Stimulated activated CD8-positive, alpha-beta memory T cell treated with anti-CD3 and anti-CD28 coated beads, Interleukin-15, amount 100 ng/mL, for 24 hours (primary cell): ENCODE results near the gene EDARADD.
"Not testable (repeated sequence)": the region's sequence is repeated elsewhere in the genome, so short reads cannot be mapped to it uniquely, and the experiment has no call there.

Source experiments
- DNase-seq: peaks from one replicate; pipeline ENCODE4 v3.0.0-alpha.2; 2020; ENCODE audit warnings: low read depth

The EDARADD gene

GRCh38 chr1:236438614-236439013 lies 44.5 kb downstream of the EDARADD start:
- DNase-seq = no peak

DNA sequence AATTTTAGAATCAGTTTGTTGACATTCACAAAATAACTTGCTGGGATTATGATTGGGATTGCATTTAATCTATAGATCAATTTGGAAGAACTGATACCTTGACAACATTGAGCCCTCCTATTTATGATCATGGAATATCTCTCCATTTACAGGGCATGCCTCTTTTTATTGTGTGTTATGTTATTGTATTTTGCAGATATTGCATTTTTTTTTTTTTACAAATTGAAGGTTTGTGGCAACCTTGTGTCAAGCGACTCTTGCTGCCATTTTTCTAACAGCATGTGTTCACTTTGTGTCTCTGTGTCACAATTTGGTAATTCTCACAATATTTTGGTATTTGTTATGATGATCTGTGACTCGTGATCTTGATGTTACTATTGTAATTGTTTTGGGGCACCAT lies 46.3 kb downstream of the EDARADD start:
- DNase-seq = no peak

DNA sequence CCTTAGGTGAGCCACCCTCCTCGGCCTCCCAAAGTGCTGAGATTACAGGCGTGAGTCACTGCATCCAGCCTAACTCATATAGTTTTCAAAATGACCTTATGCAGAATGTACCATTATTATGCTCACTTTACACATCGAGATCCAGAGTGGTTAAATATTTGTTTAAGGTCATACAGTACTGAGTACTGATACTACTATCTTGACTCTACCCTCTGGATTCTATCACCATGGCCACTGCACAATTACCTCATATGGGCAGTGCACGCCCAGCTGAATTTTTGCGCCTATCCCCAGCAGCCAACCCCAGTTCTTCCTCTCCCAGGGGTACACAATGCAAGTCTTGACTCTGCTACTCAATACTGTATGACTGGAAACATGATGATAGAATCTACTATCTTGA lies 56.7 kb downstream of the EDARADD start:
- DNase-seq = no peak

DNA sequence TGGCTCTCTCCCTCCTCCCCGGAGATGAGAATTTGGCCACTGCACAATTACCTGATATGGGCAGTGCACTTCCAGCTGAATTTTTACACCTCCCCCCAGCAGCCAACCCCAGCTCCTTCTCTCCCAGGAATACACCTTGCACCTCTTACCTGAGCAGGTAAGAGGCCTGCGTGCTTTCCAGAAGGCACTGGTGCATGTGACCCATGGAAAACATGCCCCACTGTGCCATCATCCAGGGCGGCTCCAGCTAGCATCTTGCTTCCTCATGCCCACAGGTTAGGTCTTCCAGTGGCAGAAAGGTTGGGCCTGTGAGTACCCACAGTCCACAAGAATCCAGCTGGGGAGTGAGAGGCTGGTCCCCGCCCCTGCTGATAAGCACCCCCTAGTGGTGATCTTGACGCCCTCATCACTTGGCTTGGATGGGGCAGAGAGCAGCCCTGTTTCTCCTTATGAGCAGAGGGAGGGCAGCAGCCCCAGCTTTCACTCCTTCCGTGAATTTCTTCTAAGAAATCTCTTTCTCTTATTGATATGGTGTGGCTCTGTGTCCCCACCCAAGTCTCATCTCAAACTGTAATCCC lies 57.8 kb downstream of the EDARADD start:
- DNase-seq = no peak

DNA sequence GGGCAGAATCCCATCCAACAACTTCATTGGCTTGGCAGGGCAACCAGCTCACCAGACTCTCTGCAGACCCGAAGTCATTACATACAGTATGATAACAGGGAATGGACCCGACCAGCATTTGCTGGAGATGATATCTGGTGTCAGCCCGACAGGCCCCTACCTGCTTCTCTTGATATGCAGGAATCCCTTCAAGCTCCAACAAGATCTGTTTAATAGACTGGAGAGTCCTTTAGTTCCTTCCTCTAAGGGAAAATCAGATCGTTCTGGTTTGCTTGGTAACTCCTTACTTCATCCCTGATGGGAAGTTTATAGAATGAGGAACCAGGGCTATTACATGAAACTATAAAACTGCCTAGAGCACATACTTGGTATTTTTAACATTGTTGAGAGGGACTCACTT lies 61.2 kb downstream of the EDARADD start:
- DNase-seq = no peak

GRCh38 chr1:236457775-236458174 lies 63.7 kb downstream of the EDARADD start:
- no peak for DNase-seq

DNA sequence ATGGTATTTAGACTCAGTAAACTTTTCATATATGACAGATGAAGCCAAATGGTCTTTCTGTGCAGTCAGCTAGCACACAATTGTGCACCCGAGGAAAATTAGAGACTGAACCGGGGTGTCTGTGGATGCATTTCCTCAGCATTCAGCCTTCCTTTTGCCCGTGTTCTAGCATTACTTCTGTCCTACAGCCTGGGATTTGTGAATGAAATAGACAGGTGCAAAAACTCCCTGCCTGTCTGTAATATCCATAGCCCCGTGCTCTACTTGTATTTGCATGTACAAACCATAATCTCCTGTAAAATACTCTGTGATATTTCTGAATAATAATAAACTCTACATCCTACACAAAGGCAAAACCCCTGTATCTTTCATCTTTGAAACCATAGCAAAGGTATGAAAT lies 64.9 kb downstream of the EDARADD start:
- no peak for DNase-seq

DNA sequence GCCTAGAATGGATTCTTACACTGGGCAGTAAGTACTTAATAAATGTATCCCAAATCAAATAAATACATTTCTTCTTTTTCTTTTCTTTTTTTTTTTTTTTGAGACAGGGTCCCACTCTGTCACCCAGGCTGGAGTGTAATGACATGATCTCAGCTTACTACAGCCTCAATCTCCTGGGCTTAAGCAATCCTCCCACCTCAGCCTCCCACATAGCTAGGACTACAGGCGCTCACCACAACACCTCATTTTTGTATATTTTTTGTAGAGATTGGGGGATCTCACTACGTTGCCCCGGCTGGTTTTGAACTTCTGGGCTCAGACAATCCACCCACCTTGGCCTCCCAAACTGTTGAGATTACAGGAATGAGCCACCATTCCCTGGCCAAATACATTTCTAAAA lies 66.0 kb downstream of the EDARADD start:
- DNase-seq = no peak

- DNase-seq = not testable (repeated sequence)
These were observed 70.1 kb downstream of the EDARADD start for GRCh38 chr1:236464197-236464596.

DNA sequence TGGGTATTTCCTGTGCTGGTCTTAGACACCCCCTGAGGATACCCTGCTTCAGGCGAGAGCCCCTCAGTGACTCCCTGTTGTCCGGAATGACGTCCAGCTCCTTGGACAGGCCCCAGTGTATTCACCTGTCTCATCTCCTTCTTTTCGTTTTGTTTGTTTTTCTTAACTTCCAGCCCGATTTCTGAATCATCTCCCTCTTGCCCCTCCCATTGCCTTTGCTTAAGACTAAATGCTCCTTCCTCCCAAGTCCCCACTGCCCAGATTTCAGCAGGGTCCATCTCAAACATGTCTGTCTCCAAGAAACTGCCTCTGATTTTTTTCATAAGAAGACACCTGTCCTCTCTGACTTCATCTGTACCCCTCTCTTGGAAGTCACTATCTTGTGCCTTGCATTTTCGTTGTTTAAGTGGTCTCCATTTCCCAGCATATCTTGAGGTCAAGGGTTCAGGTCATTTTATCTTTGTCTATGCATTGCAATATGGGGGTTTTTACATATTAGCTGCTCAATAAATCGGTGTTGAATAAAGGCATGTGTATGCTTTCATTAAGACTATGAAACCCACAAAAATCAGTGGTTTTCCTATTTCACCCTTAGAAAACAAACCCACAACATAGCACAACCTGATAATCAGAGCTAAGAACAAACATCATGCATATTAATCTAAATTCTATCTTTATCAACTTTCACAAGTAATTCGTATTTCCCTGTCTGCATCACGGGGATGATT lies 71.3 kb downstream of the EDARADD start:
- DNase-seq = no peak

GRCh38 chr1:236465959-236466303 lies 71.8 kb downstream of the EDARADD start:
- no peak for DNase-seq

DNA sequence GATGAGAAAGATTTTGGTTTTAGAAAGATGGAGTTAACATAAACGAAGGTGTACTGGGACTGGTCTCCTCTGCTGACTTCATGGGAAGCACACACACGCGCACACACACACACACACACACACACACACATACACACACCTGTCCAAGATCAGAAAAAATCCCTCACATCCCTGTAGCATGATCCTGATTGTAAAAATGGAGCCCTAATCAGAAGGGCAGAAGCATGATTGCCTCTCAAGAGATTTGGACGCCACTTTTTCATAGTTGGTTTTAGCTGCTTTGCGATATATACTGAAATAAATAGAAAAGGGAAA lies 73.2 kb downstream of the EDARADD start:
- DNase-seq = no peak

DNA sequence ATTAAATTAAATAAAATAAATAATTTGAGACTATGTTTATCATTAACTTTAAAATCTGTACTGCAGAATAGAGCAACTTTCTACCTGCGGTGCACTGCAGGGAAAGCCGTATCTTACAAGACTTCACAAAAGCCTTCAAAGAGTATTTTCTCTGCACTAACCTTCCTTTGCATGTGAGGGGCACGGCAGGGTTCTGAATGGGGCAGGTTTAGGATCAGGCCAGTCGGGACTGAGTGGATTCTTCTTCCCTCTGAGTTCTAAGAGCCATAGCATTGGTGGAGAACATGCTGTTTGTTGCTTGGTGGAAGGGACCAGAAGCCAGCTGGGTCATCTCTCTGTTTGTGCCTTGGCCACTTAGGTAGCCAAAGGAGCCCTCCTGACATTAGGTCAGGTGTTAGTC lies 74.5 kb downstream of the EDARADD start:
- DNase-seq = no peak

- no peak for DNase-seq
These were observed 75.4 kb downstream of the EDARADD start for GRCh38 chr1:236469466-236469865.

GRCh38 chr1:236471096-236471495 lies 77.0 kb downstream of the EDARADD start:
- no peak for DNase-seq

- DNase-seq = no peak
These were observed 77.6 kb downstream of the EDARADD start for GRCh38 chr1:236471653-236472052.

DNA sequence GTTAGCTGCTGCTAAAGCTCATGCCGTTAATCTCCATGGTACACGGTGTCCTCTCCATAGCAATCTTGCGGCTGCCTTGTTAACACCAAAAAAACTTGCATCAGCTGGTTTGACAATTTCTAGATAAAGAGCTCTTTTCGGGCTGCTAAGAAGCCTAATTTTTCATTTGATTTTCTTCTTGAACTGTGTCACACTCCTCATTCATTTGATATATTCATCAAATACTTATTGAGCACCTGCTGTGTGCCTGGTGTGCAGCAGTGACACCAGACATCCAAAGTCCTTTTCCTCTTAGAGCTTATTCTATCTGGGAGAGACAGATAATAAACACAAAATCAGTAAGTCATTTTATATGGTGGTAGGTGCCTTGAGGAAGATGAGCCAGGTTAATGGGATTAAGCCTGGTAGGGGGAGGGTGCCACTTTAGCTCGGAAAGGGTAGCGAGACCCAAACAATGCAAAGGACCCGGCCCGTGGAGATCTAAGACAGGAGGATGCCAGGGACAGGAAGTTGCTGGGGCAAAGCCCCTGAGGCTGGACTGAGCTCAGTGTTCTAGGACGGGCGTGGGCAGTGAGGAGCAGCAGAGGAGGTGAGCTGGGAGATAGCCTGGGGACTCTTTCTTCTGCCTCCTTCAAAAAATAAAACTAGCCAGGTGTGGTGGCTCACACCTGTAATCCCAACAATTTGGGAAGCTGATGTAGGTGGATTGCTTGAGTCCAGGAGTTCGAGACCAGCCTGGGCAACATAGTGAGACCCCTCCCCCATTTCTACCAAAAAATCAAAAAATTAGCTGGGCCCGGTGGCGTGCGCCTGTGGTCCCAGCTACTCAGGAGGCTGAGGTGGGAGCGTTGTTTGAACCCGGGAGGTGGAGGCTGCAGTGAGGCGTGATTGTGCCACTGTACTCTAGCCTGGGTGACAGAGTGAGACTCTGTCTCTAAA lies 79.0 kb downstream of the EDARADD start:
- DNase-seq = no peak

- no peak for DNase-seq
These were observed 81.9 kb downstream of the EDARADD start for GRCh38 chr1:236476019-236476418.

DNA sequence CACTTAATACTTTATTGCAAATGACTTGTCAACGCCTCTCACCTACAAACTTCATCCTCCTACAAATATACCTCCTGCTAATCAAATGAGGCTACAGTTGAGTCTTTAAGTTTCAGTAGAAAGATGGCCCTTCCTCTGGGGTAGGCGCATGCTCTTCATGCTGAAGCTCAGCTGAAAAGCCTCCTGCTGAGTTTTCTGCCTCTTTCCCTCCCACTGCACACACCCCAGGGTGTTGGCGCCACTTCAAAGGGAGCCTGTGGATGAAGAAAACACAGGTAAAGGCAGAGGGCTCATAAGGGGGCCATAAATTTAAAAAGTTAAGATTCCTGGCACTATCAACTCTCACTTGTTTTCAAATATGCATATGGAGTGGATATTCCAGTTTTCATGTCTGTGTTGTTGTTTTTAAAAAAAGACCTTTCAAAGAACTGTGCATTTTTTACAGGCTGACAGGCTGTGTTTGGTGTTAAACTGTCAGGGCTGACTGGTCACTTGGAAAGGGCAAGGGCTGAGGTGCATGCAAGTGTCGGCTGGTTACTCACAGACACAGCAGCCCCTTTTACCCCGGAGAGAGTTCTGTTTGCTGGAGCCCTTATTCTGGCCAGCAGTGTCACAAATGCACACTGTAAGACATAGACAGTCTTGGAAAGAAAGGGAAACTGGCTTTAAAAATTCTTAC lies 86.8 kb downstream of the EDARADD start:
- DNase-seq = no peak

- DNase-seq = no peak
These were observed 90.4 kb downstream of the EDARADD start for GRCh38 chr1:236484310-236484971.

- DNase-seq = no peak
These were observed 92.4 kb downstream of the EDARADD start for GRCh38 chr1:236486356-236487002.

DNA sequence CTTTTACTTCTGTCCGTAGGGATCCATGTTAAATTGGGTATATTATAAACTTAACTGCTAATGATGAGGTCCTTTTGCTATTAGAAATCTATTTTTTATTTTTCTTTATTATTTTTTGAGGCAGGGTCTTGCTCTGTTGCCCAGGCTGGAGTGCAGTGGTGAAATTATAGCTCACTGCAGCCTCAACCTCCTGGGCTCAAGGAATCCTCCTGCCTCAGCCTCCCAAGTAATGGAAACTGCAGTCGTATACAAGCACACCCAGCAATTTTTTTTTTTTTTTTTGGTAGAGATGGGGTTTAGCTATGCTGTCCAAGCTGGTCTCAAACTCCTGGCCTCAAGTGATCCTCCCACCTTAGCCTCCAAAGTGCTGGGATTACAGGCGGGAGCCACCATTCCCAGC lies 95.1 kb downstream of the EDARADD start:
- not testable (repeated sequence) for DNase-seq
